C1 segment of cervical spinal cord (tissue), 14 donors: ENCODE results near the gene RGP1.

ENCODE experiments used
- DNase-seq, 14 donors: peaks; one replicate each; lab custom pipeline; 2025; lab: John Stamatoyannopoulos, UW

Gene RGP1

GRCh38 chr9:35719546-35719945 is 29.5 kb upstream of the RGP1 start:
- no peak for DNase-seq

GRCh38 chr9:35723426-35723825 is 25.7 kb upstream of the RGP1 start:
- no peak for DNase-seq

- no peak for DNase-seq
Measured at GRCh38 chr9:35723908-35724307, 25.2 kb upstream of the RGP1 start.

- DNase-seq, result no peak
Measured at GRCh38 chr9:35725362-35725761, 23.7 kb upstream of the RGP1 start.

GRCh38 chr9:35726931-35727330 is 22.2 kb upstream of the RGP1 start:
- peak in 4 of 14 donors; percentile 6 to 64 (median 10) for DNase-seq

GRCh38 chr9:35727676-35728040 is 21.4 kb upstream of the RGP1 start:
- no peak for DNase-seq

- peak in 6 of 14 donors; percentile 14 to 46 (median 24) for DNase-seq
Measured at GRCh38 chr9:35728041-35728971, 20.8 kb upstream of the RGP1 start.

GRCh38 chr9:35729101-35729500 is 20.0 kb upstream of the RGP1 start:
- DNase-seq, result no peak

GRCh38 chr9:35729700-35730485 is 19.2 kb upstream of the RGP1 start:
- peak in 9 of 14 donors; percentile 9 to 40 (median 27) for DNase-seq

GRCh38 chr9:35730486-35730854 is 18.6 kb upstream of the RGP1 start:
- no peak for DNase-seq

- DNase-seq, result no peak
Measured at GRCh38 chr9:35731415-35732184, 17.5 kb upstream of the RGP1 start.

GRCh38 chr9:35732185-35732799 is 16.8 kb upstream of the RGP1 start, which contains the start of the genes CREB3 and TLN1:
Gene CREB3 (plus strand): TSS chr9:35732666. CDS start chr9:35732773, 107 bp downstream.
Gene TLN1 (minus strand): TSS chr9:35732195. CDS start chr9:35725694, 6,501 bp downstream.
- DNase-seq, result peak; percentile 70 to 100 (median 97)

- DNase-seq, result peak in 1 of 14 donors; percentile 45
Measured at GRCh38 chr9:35732800-35733541, 16.1 kb upstream of the RGP1 start.

GRCh38 chr9:35734096-35734495 is 15.0 kb upstream of the RGP1 start:
- DNase-seq, result no peak

GRCh38 chr9:35736201-35736633 is 12.9 kb upstream of the RGP1 start:
- peak in 2 of 14 donors; percentile 7 to 39 for DNase-seq

GRCh38 chr9:35737143-35737542 is 11.9 kb upstream of the RGP1 start:
- no peak for DNase-seq

- no peak for DNase-seq
Measured at GRCh38 chr9:35738186-35738585, 10.9 kb upstream of the RGP1 start.

- DNase-seq, result no peak
Measured at GRCh38 chr9:35738924-35739323, 10.2 kb upstream of the RGP1 start.

GRCh38 chr9:35740243-35740642 is 8.8 kb upstream of the RGP1 start:
- no peak for DNase-seq

- DNase-seq, result no peak
Measured at GRCh38 chr9:35741740-35742139, 7.3 kb upstream of the RGP1 start.
